Thymus (tissue), 11 donors: Measurements from ENCODE around the gene KIAA1217. TPM values are rescaled to one million over a fixed set of nuclear protein-coding genes. Genes with fewer than 3 reads are reported as not detected.
A peak's percentile ranks its signal among the peaks of the same experiment; 100 is the strongest.

ENCODE experiments used
- DNase-seq, 9 donors: peaks; one replicate each; pipeline ENCODE4 v3.0.0-alpha.2; 2013; ENCODE audit warnings: low spot score in 9 of 9, low read depth in 6 of 9, missing footprints in 1 of 9
- H3K27ac ChIP-seq, 2 donors: one replicate each; pipeline ENCODE4 v1.5.1; 2013; ENCODE audit warnings: control low read depth in 1 of 2, low read depth in 1 of 2, low read length in 1 of 2, mild to moderate bottlenecking in 1 of 2, moderate library complexity in 1 of 2
- H3K27me3 ChIP-seq, 2 donors: one replicate each; pipeline ENCODE4 v1.5.1; 2013; ENCODE audit warnings: low read length in 1 of 2; ENCODE audit not compliant: control insufficient read depth in 2 of 2, insufficient read depth in 1 of 2
- H3K36me3 ChIP-seq, 2 donors: one replicate each; pipeline ENCODE4 v1.5.1; 2013; ENCODE audit warnings: low read length in 1 of 2, mild to moderate bottlenecking in 1 of 2, moderate library complexity in 1 of 2; ENCODE audit not compliant: control insufficient read depth in 2 of 2, insufficient read depth in 2 of 2
- H3K4me1 ChIP-seq, 2 donors: one replicate each; pipeline ENCODE4 v1.5.1; 2013; ENCODE audit warnings: low read length in 2 of 2; ENCODE audit not compliant: control insufficient read depth in 2 of 2, insufficient read depth in 2 of 2
- H3K4me3 ChIP-seq, 2 donors: one replicate each; pipeline ENCODE4 v1.5.1; 2013; ENCODE audit warnings: low read length in 2 of 2, control low read depth in 1 of 2, mild to moderate bottlenecking in 1 of 2
- H3K9me3 ChIP-seq, 2 donors: one replicate each; pipeline ENCODE4 v1.5.1; 2013; ENCODE audit warnings: low read length in 1 of 2, mild to moderate bottlenecking in 1 of 2; ENCODE audit not compliant: control insufficient read depth in 2 of 2, insufficient read depth in 1 of 2
- WGBS: extraction: QIAGEN DNeasy Blood & Tissue Kit; methylation state at CpG from one replicate; pipeline ENCODE4 v1.1.7; 2013; 5-methylcytosine and 5-hydroxymethylcytosine counted together
- polyA plus RNA-seq: library from polyadenylated mRNA; stranded (reverse); fragments of 200-250 nt; gene quantifications from one replicate; pipeline ENCODE4 v1.2.3, GENCODE V29; 2013
- total RNA-seq: library from RNA; stranded (reverse); fragments of 120-200 nt; gene quantifications from one replicate; pipeline ENCODE4 v1.2.4, GENCODE V29; 2013
- donor health status: healthy.

Gene KIAA1217
- total and polyA plus RNA-seq, 2 donors, result 9.7 to 30.5 TPM

GRCh38 chr10:24353319-24353718 lies 144.4 kb downstream of the KIAA1217 start:
- H3K4me1 ChIP-seq, result peaks cover 0 to 12% of the 10 kb centered on the region in 2 donors
- no peaks in the 10 kb centered on the region for H3K9me3 ChIP-seq
- H3K4me3 ChIP-seq, result no peak overlapping the region
- no peaks in the 10 kb centered on the region for H3K36me3 ChIP-seq
- no peak for DNase-seq
- WGBS, result 98% methylated on average over 6 of the region's 6 CpGs
- no peak overlapping the region for H3K27ac ChIP-seq
- no peaks in the 10 kb centered on the region for H3K27me3 ChIP-seq

GRCh38 chr10:24355056-24355688 lies 146.2 kb downstream of the KIAA1217 start:
- H3K27me3 ChIP-seq, result no peaks in the 10 kb centered on the region
- DNase-seq, result no peak
- H3K4me1 ChIP-seq, result peaks cover 0 to 12% of the 10 kb centered on the region in 2 donors
- H3K4me3 ChIP-seq, result no peak overlapping the region
- H3K27ac ChIP-seq, result no peak overlapping the region
- no peaks in the 10 kb centered on the region for H3K9me3 ChIP-seq
- no peaks in the 10 kb centered on the region for H3K36me3 ChIP-seq
- whole genome bisulfite sequencing, result 82% methylated on average over 2 of the region's 2 CpGs

DNA sequence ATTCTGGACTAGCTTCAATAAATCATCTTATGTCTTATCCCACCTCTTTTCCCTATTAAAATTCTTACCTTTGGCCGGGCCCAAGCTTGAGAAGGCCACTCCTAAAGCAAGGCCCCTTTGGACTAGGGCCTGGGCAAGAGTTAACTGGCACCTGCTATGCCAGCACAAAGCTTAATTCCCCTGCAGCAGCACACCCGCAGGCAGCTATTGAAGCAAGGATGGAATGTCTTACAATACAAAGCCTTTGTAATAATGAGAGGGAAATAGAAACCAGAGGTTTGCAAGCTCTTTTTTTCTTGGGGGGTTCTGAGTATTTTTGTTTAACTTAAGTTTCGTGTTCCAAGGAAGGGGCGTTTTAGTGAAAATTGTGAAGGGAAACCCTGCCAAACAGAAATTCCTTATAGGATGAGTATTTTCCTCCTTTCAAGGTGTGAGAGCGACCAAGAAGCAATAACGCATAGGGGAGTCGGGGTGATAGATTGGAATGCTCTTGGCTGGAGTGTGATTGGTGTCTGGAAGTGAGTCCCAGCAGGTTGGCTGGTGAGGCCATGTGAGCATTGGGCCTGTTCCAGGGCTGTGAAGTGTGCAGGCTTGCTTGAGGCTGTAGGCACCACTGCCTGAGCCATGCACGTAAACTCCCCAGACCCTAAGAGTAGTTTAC lies 148.5 kb downstream of the KIAA1217 start:
- no peak for DNase-seq
- Histone ChIP-seq H3K27ac (peak overlapping the region in 1 of 2 donors; percentile 12), H3K4me1 (peaks cover 0 to 9% of the 10 kb centered on the region in 2 donors), H3K36me3 (no peaks in the 10 kb centered on the region), H3K9me3 (no peaks in the 10 kb centered on the region), H3K4me3 (no peak overlapping the region), H3K27me3 (no peaks in the 10 kb centered on the region)
- WGBS, result 92% methylated on average over 8 of the region's 8 CpGs

- Histone ChIP-seq H3K9me3 (no peaks in the 10 kb centered on the region), H3K36me3 (no peaks in the 10 kb centered on the region), H3K4me1 (peaks cover 0 to 9% of the 10 kb centered on the region in 2 donors), H3K27ac (no peak overlapping the region), H3K4me3 (no peak overlapping the region), H3K27me3 (no peaks in the 10 kb centered on the region)
- 96% methylated on average over 4 of the region's 4 CpGs for WGBS
- DNase-seq, result no peak
Observed at GRCh38 chr10:24358022-24358421, 149.1 kb downstream of the KIAA1217 start.

- H3K4me3 ChIP-seq, result no peak overlapping the region
- no peaks in the 10 kb centered on the region for H3K9me3 ChIP-seq
- H3K36me3 ChIP-seq, result no peaks in the 10 kb centered on the region
- peak in 4 of 9 donors; percentile 7 to 41 (median 29) for DNase-seq
- 39% methylated on average over 12 of the region's 12 CpGs for WGBS
- H3K27me3 ChIP-seq, result no peaks in the 10 kb centered on the region
- H3K4me1 ChIP-seq, result peaks cover 0 to 5% of the 10 kb centered on the region in 2 donors
- no peak overlapping the region for H3K27ac ChIP-seq
Observed at GRCh38 chr10:24360282-24361127, 151.6 kb downstream of the KIAA1217 start.

DNA sequence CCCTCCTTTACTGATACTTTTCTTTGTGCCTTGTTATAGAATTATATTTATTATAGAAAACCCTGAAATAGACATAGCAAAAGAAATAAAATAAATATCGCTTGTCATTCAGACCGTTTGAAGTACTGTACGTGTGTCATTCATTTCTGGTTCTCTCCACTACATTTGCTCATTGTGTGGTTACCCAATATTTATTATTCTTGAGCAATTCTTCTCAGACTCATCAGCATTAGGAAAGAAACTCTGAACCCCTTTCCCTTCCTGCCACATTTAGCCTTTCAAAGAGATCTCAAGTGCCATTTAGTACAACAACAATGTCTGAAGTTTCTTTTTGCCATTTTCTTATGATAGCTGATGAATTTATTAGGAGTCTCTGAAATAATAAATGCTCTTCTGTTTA lies 154.1 kb downstream of the KIAA1217 start:
- Histone ChIP-seq H3K4me3 (no peak overlapping the region), H3K9me3 (no peaks in the 10 kb centered on the region)

GRCh38 chr10:24367688-24368087 lies 158.8 kb downstream of the KIAA1217 start:
- WGBS, result 88% methylated on average over 1 of the region's 1 CpG
- no peaks in the 10 kb centered on the region for H3K4me1 ChIP-seq
- no peaks in the 10 kb centered on the region for H3K36me3 ChIP-seq
- no peak overlapping the region for H3K4me3 ChIP-seq
- H3K27ac ChIP-seq, result no peak overlapping the region
- no peak for DNase-seq
- H3K27me3 ChIP-seq, result no peaks in the 10 kb centered on the region
- no peaks in the 10 kb centered on the region for H3K9me3 ChIP-seq

More for the DNA sequence above, 154.1 kb downstream of the KIAA1217 start:
- Histone ChIP-seq H3K27me3 (no peaks in the 10 kb centered on the region), H3K27ac (no peak overlapping the region), H3K4me1 (no peaks in the 10 kb centered on the region), H3K36me3 (no peaks in the 10 kb centered on the region)
- no peak for DNase-seq
- WGBS, result 82% methylated on average over 3 of the region's 3 CpGs

DNA sequence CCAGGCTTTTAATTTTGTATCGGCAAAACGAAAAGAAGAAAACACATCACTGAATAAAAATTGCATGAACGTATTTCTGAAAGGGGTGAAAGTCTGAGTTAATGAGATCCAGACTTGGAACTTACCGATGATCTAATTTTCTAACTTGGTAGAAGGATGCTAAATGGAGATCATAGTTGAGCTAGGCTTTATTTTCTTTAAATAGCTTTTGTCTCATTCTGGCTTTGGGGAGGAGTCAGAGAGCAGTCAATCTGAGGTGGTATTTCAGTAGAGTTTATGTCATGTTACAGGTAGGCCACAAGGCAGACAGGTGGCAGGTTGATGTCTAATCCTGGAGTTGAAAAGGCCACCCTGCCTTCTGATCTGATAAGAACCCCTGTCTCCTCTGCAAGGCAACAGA lies 161.9 kb downstream of the KIAA1217 start:
- DNase-seq, result no peak
- Histone ChIP-seq H3K36me3 (no peaks in the 10 kb centered on the region), H3K4me3 (no peak overlapping the region), H3K27me3 (no peaks in the 10 kb centered on the region), H3K9me3 (no peaks in the 10 kb centered on the region), H3K27ac (no peak overlapping the region), H3K4me1 (peaks cover 0 to 2% of the 10 kb centered on the region in 2 donors)
- 94% methylated on average over 4 of the region's 4 CpGs for WGBS

DNA sequence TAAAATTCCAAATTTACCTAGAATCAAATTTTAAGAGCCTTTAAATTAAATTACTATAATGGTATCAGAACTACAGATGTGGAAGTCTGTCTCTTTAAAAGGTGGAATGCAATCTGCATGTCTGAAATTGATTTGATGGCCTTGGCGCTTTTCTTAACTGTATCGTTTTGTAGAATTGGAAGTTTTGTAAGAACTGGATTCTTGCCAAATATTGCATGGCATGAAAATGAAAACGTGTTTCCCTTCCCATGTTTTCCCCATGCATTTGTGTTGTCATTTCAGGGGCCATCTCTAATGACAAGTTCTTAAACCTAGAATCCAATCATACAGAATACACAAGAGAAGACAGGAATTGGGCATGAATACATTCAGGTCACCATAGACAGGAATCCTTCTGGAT lies 162.5 kb downstream of the KIAA1217 start:
- Histone ChIP-seq H3K36me3 (no peaks in the 10 kb centered on the region), H3K4me3 (no peak overlapping the region), H3K27me3 (no peaks in the 10 kb centered on the region), H3K27ac (no peak overlapping the region), H3K4me1 (peaks cover 0 to 2% of the 10 kb centered on the region in 2 donors), H3K9me3 (no peaks in the 10 kb centered on the region)
- DNase-seq, result no peak
- WGBS, result 81% methylated on average over 3 of the region's 3 CpGs
